ENCODE data around the gene NTMT1.

NTMT1 gene

DNA sequence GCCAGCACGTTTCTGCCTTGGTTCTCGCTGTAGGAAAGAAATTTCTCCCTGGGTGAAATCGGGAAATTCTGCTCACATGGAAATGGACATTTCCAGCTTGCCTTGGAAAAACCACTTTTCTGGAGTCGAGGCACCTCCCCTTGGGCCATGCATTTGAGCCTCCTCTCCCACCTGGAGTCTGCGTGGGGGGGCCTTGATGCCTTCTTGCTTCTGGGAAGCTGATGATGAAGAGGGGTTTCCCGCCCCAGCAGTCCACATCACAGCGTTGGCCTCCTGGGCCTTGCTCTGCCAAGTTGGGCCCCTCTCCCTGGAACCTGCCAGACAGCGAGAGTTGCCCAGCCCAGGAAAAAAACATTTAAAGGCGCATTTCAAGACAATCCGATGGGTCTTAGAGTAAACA lies 17.7 kb downstream of the NTMT1 start:
- Histone ChIP-seq H3K4me1 (ENCODE audit: insufficient read depth, low read length, poor library complexity, severe bottlenecking) (no peaks in the 10 kb centered on the region), H3K4me2 (ENCODE audit: low read depth, low read length, poor library complexity, severe bottlenecking) (no peak overlapping the region), H3K9me2 (replicated peaks; ENCODE audit: low read depth, low read length) (no peaks in the 10 kb centered on the region), H3F3A (ENCODE audit: low read depth) (no peaks in the 10 kb centered on the region), H3K9ac (ENCODE audit: low read depth, low read length, poor library complexity, severe bottlenecking) (no peak overlapping the region), H3K9me3 (ENCODE audit: insufficient read depth, low read depth, low read length) (no peaks in the 10 kb centered on the region), H2AFZ (ENCODE audit: low read length) (no peak overlapping the region), H3K4me3 (ENCODE audit: low read length, poor library complexity, severe bottlenecking) (no peak overlapping the region), H3K27me3 (ENCODE audit: insufficient read depth, low read length, poor library complexity, severe bottlenecking) (no peaks in the 10 kb centered on the region), H3K79me2 (ENCODE audit: insufficient read depth, low read length) (peaks cover 18% of the 10 kb centered on the region; the same call in 1 of the 2 replicates), H4K20me1 (ENCODE audit: insufficient read depth, low read length, poor library complexity, severe bottlenecking) (peaks cover 6% of the 10 kb centered on the region), H3K36me3 (ENCODE audit: insufficient read depth, low read length) (no peaks in the 10 kb centered on the region)
- no peak for TF ChIP-seq EZH2phosphoT487 (IDR thresholded peaks at IDR 0.05; ENCODE audit: borderline replicate concordance)
- TF ChIP-seq, protein P1, sequence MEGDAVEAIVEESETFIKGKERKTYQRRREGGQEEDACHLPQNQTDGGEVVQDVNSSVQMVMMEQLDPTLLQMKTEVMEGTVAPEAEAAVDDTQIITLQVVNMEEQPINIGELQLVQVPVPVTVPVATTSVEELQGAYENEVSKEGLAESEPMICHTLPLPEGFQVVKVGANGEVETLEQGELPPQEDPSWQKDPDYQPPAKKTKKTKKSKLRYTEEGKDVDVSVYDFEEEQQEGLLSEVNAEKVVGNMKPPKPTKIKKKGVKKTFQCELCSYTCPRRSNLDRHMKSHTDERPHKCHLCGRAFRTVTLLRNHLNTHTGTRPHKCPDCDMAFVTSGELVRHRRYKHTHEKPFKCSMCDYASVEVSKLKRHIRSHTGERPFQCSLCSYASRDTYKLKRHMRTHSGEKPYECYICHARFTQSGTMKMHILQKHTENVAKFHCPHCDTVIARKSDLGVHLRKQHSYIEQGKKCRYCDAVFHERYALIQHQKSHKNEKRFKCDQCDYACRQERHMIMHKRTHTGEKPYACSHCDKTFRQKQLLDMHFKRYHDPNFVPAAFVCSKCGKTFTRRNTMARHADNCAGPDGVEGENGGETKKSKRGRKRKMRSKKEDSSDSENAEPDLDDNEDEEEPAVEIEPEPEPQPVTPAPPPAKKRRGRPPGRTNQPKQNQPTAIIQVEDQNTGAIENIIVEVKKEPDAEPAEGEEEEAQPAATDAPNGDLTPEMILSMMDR (conservative IDR thresholded peaks at IDR 0.05; ENCODE audit: low read length), result no peak

DNA sequence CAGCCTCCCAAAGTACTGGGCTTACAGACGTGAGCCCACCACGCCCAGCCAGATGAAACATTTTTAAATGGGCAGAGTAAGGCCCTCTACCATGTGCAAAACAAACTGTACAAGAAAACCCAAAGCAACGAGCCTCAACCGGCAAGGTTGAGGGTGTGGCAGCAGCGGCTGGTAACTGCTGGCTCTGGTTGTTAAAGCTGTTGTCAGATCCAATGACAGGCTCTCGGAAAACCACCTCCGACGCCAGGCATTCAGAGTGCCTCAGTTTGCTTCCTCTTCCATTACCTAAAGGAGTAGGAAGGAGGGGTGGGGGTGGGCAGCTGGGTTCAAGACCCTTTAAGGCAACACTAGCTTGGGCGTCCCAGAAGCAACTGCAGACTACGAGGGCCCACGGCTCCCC lies 18.4 kb downstream of the NTMT1 start:
- Histone ChIP-seq H3K79me2 (ENCODE audit: insufficient read depth, low read length) (peaks cover 18% of the 10 kb centered on the region; the same call in 1 of the 2 replicates), H2AFZ (ENCODE audit: low read length) (no peak overlapping the region), H3K4me1 (ENCODE audit: insufficient read depth, low read length, poor library complexity, severe bottlenecking) (no peaks in the 10 kb centered on the region), H3K9me2 (replicated peaks; ENCODE audit: low read depth, low read length) (no peaks in the 10 kb centered on the region), H4K20me1 (ENCODE audit: insufficient read depth, low read length, poor library complexity, severe bottlenecking) (peaks cover 6% of the 10 kb centered on the region), H3F3A (ENCODE audit: low read depth) (no peaks in the 10 kb centered on the region), H3K27me3 (ENCODE audit: insufficient read depth, low read length, poor library complexity, severe bottlenecking) (no peaks in the 10 kb centered on the region), H3K4me3 (ENCODE audit: low read length, poor library complexity, severe bottlenecking) (no peak overlapping the region), H3K9ac (ENCODE audit: low read depth, low read length, poor library complexity, severe bottlenecking) (no peak overlapping the region), H3K4me2 (ENCODE audit: low read depth, low read length, poor library complexity, severe bottlenecking) (no peak overlapping the region), H3K36me3 (ENCODE audit: insufficient read depth, low read length) (no peaks in the 10 kb centered on the region), H3K9me3 (ENCODE audit: insufficient read depth, low read depth, low read length) (no peaks in the 10 kb centered on the region)
- no peak for TF ChIP-seq EZH2phosphoT487 (IDR thresholded peaks at IDR 0.05; ENCODE audit: borderline replicate concordance)
- TF ChIP-seq, protein P1 (conservative IDR thresholded peaks at IDR 0.05; ENCODE audit: low read length), result no peak

DNA sequence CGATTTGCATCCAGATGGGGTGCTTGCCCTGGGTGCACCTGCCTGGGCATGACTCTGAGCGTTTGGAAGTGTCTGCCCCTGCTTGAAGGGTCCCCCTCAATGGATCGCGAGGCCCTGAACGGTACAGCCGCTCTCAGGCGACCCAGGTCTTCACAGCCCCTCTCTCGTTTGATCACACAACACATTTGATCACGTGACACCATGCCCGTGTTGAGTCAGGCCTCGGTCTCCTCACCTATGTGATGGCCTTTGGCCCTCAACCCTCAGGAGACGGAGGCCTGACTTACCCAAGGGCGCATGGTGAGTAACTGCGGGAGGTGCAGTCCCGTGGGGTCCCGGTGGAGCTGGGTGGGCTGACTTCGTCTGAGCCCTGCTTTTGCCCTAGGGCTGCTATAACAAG lies 18.9 kb downstream of the NTMT1 start:
- H3K79me2 ChIP-seq (ENCODE audit: insufficient read depth, low read length), result peaks cover 18% of the 10 kb centered on the region; the same call in 1 of the 2 replicates
- H3K4me1 ChIP-seq (ENCODE audit: insufficient read depth, low read length, poor library complexity, severe bottlenecking), result no peaks in the 10 kb centered on the region
- no peak overlapping the region for H2AFZ ChIP-seq (ENCODE audit: low read length)
- no peaks in the 10 kb centered on the region for H3K9me2 ChIP-seq (replicated peaks; ENCODE audit: low read depth, low read length)
- H3K9ac ChIP-seq (ENCODE audit: low read depth, low read length, poor library complexity, severe bottlenecking), result no peak overlapping the region
- H3F3A ChIP-seq (ENCODE audit: low read depth), result no peaks in the 10 kb centered on the region
- H3K27me3 ChIP-seq (ENCODE audit: insufficient read depth, low read length, poor library complexity, severe bottlenecking), result no peaks in the 10 kb centered on the region
- TF ChIP-seq, protein P1 (conservative IDR thresholded peaks at IDR 0.05; ENCODE audit: low read length), result no peak
- TF ChIP-seq EZH2phosphoT487 (IDR thresholded peaks at IDR 0.05; ENCODE audit: borderline replicate concordance), result no peak
- no peak overlapping the region for H3K4me2 ChIP-seq (ENCODE audit: low read depth, low read length, poor library complexity, severe bottlenecking)
- H3K9me3 ChIP-seq (ENCODE audit: insufficient read depth, low read depth, low read length), result no peaks in the 10 kb centered on the region
- H3K36me3 ChIP-seq (ENCODE audit: insufficient read depth, low read length), result no peaks in the 10 kb centered on the region
- H3K4me3 ChIP-seq (ENCODE audit: low read length, poor library complexity, severe bottlenecking), result no peak overlapping the region
- peaks cover 6% of the 10 kb centered on the region for H4K20me1 ChIP-seq (ENCODE audit: insufficient read depth, low read length, poor library complexity, severe bottlenecking)

Data from Loucy (cell line).